ENCODE measurements around the gene GPRC5D. TPM values are rescaled to one million over a fixed set of nuclear protein-coding genes. Genes with fewer than 3 reads are reported as not detected.

The GPRC5D gene
- polyA plus RNA-seq, 3 donors, result 0.49 TPM; not detected in 2

GRCh38 chr12:12907552-12907951 lies 44.4 kb downstream of the GPRC5D start:
- no peaks in the 10 kb centered on the region for H3K9me3 Mint-ChIP-seq

More at GRCh38 chr12:12907552-12907951, 44.4 kb downstream of the GPRC5D start:
- H3K36me3 Mint-ChIP-seq, result no peaks in the 10 kb centered on the region
- Histone ChIP-seq H3K27me3 (ENCODE audit: control insufficient read depth in 2 of 2, insufficient read depth in 2 of 2, low read length in 2 of 2) (no peaks in the 10 kb centered on the region), H3K4me3 (replicated peaks in 1 of 3; ENCODE audit: low read depth in 2 of 3, low read length in 3 of 3) (no peak overlapping the region), H3K9me3 (replicated peaks in 1 of 2; ENCODE audit: control insufficient read depth in 1 of 2, insufficient read depth in 1 of 2, low read length in 2 of 2) (no peaks in the 10 kb centered on the region), H3K9ac (ENCODE audit: insufficient read depth, low read length, poor library complexity, severe bottlenecking) (no peak overlapping the region), H3K4me1 (ENCODE audit: control insufficient read depth in 1 of 2, insufficient read depth in 2 of 2, low read length in 2 of 2) (peaks cover 15 to 19% of the 10 kb centered on the region in 2 donors), H3K27ac (ENCODE audit: low read depth in 1 of 2, low read length in 2 of 2) (no peak overlapping the region), H2AFZ (ENCODE audit: insufficient read depth, low read depth, low read length, poor library complexity, severe bottlenecking) (no peak overlapping the region), H3K36me3 (replicated peaks in 1 of 2; ENCODE audit: control insufficient read depth in 1 of 2, insufficient read depth in 2 of 2, low read length in 2 of 2) (no peaks in the 10 kb centered on the region), H3K4me2 (replicated peaks; ENCODE audit: extremely low read depth, low read length, poor library complexity, severe bottlenecking) (no peak overlapping the region), H3K79me2 (ENCODE audit: insufficient read depth, low read length) (no peaks in the 10 kb centered on the region), H4K20me1 (ENCODE audit: insufficient read depth, low read length) (no peaks in the 10 kb centered on the region)
- no peak for DNase-seq
- WGBS (ENCODE audit: insufficient coverage), result 100% methylated on average over 1 of the region's 5 CpGs
- H3K27ac Mint-ChIP-seq, result peak overlapping the region in 1 of 7 donors; percentile 54
- peaks cover 3 to 9% (median 6%) of the 10 kb centered on the region in 3 donors for H3K27me3 Mint-ChIP-seq (ENCODE audit: low read depth in 3 of 3)
- intact Hi-C loops (cut with micrococcal nuclease), result no loop called here
- peaks cover 31% of the 10 kb centered on the region for H3K4me1 Mint-ChIP-seq
- no peak for TF ChIP-seq CTCF (IDR thresholded peaks at IDR 0.05)
- H3K4me3 Mint-ChIP-seq, result no peak overlapping the region
